GM19023 (cell line): Measurements from ENCODE around the gene VSNL1.

ENCODE experiments used
- ATAC-seq: cut with Tn5 transposase; IDR thresholded peaks from one replicate; pipeline ENCODE4 v1.9.1; 2021; ENCODE audit warnings: mild to moderate bottlenecking, moderate library complexity; ENCODE audit not compliant: unreplicated experiment

The VSNL1 gene

GRCh38 chr2:17607379-17607778, 66.9 kb downstream of the VSNL1 start:
- no peak for ATAC-seq

DNA sequence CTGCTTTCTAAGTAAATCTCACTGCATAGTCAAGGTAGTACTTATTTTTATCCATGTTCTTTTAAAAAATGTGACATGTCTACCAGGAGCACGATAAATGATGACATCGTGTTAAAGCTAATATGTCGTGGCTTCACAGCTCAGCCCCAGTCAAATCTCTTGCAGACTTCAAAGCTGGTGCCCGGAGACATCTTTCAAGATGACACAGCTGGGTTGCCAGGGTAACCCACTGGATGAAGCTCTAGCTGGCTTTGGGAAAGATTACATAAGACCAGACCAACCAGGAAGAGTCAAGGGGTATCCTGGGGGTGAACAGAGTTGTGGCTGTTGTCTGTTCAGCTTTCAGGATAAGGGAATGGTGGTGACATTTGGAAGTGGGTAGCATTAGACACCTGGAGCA, 67.8 kb downstream of the VSNL1 start:
- ATAC-seq, result no peak

DNA sequence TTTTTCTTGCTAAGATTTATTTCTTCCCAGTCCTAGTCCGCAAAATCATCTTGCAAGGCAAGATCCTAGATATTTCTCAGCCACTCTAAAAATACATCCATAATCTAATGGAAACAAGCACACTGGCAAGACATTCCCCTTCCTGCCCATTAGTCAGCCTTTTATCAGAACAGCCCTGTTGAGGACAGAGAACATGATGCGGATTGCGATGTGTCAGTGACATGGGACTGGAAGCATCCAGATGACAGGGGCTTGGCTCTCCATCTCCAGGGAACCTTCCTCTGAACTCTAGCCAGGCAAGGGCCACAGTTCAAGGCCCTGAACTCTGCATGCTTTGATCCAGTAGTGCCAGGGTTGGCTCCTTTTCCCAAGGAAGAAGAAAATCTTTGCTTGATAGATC, 70.0 kb downstream of the VSNL1 start:
- no peak for ATAC-seq

GRCh38 chr2:17611036-17611435, 70.5 kb downstream of the VSNL1 start:
- ATAC-seq, result no peak

DNA sequence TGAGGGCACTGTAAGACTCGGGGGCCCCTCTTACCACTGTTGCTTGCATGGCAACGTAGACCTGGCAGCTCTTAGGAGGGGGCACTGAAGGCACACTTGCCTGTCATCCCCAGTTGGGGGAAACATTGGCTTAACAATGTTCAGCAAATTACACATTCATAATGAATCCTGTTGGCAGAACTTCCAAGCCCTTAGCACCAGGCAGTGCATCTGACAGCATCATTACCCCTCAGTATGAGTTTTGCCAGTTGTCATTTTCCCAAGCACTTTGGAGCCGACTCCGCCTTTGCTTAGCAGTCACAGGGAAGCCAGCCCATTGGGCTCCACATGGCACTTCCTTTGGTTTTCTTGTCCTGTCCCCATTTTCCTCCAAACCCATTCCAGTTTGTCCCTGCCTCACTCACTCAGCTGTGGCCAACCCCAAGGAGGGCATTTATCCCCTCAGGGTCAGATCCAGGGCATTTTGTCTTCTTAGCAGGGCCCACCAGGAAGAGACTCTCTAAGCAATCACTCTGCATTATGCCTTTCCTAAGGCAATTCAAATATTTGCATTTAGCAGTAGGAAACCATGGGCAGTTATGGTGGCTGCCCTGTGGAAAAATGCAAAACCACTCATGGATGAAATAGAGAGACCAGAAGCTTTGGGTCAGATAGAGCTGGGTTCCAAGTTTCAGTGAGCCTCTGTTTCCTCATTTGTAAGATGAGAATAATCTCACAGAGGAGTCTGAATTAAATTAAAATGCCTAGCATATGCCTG, 73.9 kb downstream of the VSNL1 start:
- no peak for ATAC-seq

GRCh38 chr2:17615147-17615546, 74.7 kb downstream of the VSNL1 start:
- ATAC-seq, result no peak

DNA sequence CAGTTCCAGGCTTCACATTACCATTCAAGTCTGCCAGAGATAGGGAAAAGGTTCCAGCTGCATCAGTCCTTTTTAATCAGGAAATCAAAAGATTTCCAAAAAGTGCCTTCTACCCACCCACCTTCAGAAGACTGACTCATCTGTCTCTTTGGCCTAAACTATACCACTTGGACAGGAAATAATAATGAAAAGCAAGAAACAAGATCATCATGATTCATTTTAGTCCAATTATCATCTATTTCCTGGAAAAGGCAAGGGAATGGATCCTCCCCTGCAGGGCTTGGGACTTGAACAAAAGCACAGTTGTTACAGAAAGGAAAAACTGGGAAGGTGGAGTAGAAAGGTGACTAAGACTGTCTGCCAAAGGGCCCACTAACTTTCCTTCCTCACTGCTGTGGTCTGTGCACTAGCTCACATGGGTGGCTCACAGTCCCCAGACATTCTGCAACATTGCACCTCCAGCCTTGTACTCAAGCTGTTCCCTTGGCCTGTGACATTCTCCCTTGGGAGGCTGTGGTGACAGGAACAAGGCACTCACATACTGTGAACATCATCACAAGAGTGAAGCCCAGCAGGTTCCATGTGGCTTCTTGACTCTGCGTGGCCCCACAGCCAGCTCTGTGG, 75.3 kb downstream of the VSNL1 start:
- no peak for ATAC-seq

- no peak for ATAC-seq
These were observed 75.9 kb downstream of the VSNL1 start for GRCh38 chr2:17616405-17616804.

GRCh38 chr2:17617516-17617915, 77.0 kb downstream of the VSNL1 start:
- ATAC-seq, result no peak

GRCh38 chr2:17617955-17618354, 77.5 kb downstream of the VSNL1 start:
- no peak for ATAC-seq

DNA sequence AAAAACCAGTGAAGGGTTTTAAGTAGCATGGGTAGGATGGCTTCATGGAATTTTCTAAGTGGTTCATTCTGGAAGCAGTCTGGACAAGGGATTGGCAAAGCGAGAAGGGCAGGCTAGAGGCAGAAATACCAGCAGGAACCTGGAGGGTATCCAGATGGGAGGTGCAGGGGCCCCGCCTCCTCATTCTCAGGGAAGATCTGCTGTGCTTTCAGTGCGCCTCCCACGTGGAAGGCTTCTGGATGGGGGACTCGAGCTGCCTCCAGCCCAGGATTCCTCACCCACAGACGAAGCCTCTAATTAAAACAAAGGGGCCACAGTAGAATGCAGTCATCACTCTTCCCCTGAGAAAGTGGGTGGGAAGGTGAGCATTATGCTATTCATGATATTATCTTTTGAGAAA, 79.8 kb downstream of the VSNL1 start:
- ATAC-seq, result no peak

- ATAC-seq, result no peak
These were observed 80.3 kb downstream of the VSNL1 start for GRCh38 chr2:17620841-17621240.

DNA sequence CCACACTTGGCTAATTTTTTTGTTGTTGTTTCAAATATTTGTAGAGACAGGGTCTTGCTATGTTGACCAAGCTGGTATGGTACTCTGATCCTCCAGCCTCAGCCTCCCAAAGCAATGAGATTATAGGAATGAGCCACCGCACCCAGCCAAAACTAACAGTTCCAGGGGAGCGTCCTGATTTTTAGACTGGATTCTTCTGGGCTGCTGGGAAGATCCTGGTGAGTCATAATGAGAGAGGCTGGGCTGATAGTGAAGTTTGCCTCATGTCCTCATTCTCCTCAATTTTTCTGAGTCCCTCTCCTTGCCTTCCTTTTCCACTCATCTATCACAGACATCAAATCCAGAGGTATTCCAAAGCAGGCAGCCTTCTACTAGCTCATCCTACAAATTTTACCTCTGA, 81.3 kb downstream of the VSNL1 start:
- ATAC-seq, result no peak

DNA sequence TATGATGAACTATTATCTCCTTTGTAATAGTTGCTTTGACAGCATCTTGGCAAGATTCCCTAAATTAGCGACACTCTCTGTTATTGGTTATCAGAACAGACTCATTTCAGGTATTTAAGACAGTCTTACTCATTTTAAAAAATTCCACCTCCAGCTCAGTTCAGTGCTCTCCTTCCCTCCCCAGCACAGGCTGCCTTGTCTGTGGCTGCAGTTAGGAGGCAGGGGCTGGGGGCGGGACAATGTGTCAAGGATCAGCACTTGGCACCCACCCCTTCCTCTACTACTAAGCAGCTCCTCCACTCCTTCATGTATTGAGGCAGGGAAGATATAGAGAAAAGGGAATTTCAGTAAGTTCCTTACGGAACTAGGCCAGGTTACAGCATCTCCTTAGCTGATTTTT, 85.0 kb downstream of the VSNL1 start:
- ATAC-seq, result no peak

- no peak for ATAC-seq
These were observed 86.5 kb downstream of the VSNL1 start for GRCh38 chr2:17626986-17627385.

DNA sequence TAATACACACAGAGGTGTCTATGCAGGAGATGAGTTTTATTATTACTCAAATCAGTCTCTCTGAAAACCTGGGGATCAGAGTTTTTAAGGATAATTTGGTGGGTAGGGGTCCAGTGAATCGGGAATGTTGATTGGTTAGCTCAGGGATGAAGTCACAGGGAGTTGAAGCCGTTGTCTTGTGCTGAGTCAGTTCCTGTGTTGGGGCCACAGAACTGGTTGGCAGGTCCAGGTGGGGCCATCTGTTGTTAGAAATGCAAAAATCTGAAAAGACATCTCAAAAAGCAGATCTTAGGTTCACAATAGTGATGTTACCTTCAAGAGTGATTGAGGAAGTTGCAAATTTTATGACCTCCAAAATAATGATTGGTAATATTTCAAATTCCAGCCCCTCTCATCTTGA, 86.9 kb downstream of the VSNL1 start:
- no peak for ATAC-seq

GRCh38 chr2:17628349-17629261, 88.1 kb downstream of the VSNL1 start:
- peak; percentile 52 for ATAC-seq

GRCh38 chr2:17630089-17630488, 89.6 kb downstream of the VSNL1 start:
- ATAC-seq, result no peak

DNA sequence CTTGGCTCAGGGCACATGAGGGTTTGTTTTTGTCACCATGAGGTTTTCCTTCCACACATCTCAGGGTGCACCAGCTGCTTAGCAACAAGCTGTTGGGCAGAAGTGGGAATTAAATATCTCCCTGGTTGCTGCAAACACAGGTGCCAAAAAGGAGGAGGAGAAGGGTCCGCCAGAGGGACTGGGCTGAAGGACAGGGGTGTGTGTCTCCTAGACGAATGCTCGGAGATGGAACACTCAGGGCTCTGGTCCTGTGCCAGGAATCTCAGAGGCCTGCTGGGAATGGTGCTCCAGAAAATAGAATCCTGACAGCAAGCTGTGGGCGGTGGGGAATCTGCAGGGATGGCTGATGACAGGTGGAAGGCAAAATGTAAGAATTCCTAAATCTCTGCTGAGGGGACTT, 94.5 kb downstream of the VSNL1 start:
- ATAC-seq, result no peak

DNA sequence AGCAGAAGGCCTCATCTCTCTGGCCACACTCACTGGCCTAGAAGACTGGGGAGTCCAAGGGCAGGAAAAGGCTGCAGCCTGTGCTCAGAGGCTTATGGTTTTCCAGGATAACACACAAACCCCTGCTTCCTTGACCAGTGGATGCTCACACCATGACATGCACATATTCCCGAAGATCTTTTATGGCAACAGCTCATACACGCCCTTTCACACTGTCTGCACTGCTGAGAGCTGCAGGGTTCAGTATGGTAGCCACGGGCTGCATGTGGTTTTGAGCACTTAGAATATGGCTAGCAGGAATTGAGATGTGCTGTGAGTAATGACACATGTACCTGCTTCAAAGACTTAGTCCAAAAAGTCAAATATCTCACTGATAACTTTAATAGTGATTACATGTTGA, 95.8 kb downstream of the VSNL1 start:
- ATAC-seq, result no peak

GRCh38 chr2:17637131-17637906, 96.8 kb downstream of the VSNL1 start:
- ATAC-seq, result peak; percentile 66
